HG02759 (cell line): ENCODE data around the gene DMAP1.
A peak's percentile ranks its signal among the peaks of the same experiment; 100 is the strongest.
"Not testable (repeated sequence)": the region's sequence is repeated elsewhere in the genome, so short reads cannot be mapped to it uniquely, and the experiment has no call there.

Source experiments
- ATAC-seq: cut with Tn5 transposase; IDR thresholded peaks from one replicate; pipeline ENCODE4 v1.9.1; 2021; ENCODE audit warnings: mild to moderate bottlenecking, moderate library complexity; ENCODE audit not compliant: unreplicated experiment

The DMAP1 gene, protein sequence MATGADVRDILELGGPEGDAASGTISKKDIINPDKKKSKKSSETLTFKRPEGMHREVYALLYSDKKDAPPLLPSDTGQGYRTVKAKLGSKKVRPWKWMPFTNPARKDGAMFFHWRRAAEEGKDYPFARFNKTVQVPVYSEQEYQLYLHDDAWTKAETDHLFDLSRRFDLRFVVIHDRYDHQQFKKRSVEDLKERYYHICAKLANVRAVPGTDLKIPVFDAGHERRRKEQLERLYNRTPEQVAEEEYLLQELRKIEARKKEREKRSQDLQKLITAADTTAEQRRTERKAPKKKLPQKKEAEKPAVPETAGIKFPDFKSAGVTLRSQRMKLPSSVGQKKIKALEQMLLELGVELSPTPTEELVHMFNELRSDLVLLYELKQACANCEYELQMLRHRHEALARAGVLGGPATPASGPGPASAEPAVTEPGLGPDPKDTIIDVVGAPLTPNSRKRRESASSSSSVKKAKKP

DNA sequence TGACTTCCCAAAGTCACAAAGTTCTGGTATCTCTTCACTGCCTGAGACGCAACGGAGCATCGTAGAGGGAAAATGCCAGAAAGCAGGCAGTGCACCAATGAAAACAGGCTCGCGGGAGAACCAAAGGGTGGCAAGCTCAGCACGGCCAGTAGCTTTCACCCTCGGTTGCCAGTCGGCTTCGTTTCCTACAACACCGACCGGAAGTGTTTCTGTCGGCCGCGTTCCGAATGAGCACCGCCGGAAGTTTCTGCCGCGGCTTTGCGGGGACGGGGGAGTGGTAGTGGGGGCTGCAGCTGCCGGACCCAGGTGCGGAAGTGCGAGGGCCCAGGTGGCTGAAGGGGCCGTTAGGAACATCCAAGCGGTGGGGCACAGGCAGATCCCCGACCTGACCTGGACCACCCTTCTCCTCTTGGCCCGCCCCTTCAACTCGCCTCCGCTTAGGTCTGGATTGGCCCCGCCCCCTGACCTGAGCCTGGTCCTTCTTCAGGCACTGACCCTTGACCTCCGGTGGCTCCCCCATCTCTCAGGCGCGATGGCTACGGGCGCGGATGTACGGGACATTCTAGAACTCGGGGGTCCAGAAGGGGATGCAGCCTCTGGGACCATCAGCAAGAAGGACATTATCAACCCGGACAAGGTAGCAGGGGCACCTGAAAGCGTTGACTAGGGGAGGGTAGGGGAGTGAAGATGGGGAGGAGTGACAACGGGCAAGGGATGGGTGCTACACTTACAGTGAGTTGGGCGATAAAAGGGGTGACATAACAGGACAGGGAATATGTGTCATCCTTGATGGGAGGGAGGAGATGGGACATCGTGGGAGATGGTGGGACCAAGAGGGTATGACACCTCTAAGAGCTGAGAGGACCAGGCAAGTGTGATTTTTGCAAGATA lies at the start of gene DMAP1:
DMAP1 (plus strand) TSS at position 250 of the 891 bp plus-strand sequence; CDS start at position 533, 283 bp downstream.
- peak; percentile 82 for ATAC-seq

DNA sequence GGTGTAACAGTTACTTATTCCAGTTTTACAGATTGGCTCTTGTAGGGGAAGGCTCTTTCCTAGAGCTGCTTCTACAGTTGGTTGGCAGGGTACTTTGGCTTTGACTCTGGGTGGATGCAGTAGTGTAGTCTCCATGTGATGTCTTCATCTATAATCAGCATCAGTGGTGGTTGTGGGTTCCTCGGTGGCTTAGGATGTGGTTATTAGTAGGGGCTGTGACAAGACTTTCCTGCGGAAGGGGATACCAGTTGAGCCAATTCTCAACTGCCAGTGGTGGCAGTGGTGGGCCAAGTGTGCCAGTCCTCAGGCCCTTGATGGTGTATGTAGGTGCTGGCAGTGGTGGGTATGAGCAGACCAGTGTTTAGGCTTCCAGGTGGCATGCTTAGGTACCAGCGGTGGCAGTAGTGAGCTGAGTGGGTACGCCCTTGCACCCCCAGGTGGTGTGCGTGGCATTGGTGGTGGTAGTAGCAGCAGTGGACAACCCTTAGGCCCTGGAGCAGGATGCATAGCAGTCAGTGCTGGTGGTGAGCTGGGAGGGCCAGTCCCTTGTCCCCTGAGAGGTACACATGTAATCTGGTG lies 44.7 kb upstream of the DMAP1 start:
- ATAC-seq = no peak

DNA sequence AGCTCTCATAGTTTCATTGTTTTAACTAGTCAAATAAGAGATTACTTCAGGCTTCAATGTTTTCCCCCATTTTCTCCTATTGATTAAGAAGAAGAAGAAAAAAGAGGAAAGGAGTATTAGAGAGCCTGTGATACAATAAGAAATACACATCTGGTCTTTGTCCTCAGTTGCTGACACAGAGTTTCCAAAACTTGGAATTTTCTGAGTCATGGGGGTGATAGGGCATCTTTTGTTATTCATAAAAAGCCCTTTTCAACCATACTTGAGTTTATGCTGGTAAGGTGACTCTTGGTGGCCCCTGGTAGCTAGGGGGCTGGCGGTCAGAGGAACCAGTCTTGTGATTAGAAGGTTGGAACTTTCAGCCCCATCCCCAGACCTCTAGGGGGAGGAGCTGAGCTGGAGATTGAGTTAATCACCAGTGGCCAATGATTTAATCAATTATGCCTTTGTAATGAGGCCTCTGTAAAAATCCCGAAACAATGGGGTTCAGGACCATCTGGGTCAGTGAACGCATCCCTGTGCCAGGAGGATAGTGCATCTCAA lies 42.9 kb upstream of the DMAP1 start:
- no peak for ATAC-seq

DNA sequence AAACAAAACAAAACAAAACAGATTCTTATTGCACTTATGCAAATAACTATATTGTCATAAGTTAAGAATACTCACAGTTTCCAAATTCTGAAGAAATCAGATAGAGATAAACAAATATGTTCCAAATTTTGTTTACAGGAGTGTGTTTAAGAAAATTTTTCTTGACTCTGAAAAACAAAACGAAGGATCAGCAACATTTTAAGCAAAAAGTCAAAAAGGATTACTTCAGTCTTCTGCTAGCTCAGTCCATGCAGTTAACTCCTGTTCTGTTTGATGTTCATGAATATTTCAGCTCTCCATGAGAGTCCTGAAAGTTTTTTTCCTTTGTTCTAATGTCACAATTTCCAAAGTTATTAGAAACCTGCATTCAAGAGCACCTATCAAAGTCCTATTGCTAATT lies 38.6 kb upstream of the DMAP1 start:
- no peak for ATAC-seq

DNA sequence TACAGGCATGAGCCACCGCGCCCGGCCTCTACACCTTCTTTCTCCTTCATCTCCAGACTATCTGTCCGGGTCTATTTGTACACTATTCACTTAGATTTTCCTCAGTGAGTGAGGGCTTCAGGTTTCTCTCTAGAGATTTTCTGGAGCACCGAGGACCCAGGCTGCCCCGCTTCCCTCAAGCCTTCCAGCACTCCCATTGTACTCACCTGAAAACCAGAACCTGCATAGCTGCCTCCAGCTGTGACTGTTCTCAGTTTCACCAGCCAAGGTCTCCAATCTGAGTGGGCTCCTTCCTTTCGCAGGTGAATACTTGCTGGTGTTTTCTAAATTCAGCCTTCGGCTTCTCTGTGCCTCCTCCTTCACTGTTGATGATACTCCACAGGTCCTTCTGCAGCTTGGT lies 12.9 kb upstream of the DMAP1 start:
- no peak for ATAC-seq

DNA sequence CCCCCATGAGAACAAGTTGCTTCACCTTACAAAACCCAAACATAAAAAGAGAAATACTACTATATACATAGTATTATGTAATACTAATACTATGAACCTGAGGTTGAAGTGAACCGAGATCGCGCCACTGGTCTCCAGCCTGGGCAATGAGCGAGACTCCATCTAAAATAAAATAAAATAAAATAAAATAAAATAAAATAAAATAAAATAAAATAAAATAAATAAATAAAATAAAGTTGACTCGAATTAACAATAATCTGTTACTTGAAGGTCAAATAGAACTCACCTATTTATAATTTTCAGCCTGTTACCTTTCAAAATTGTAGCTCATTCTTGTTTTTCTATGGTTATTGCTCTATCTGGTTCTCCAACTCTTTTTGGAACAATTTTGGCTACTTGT lies 6.7 kb upstream of the DMAP1 start:
- ATAC-seq = not testable (repeated sequence)

DNA sequence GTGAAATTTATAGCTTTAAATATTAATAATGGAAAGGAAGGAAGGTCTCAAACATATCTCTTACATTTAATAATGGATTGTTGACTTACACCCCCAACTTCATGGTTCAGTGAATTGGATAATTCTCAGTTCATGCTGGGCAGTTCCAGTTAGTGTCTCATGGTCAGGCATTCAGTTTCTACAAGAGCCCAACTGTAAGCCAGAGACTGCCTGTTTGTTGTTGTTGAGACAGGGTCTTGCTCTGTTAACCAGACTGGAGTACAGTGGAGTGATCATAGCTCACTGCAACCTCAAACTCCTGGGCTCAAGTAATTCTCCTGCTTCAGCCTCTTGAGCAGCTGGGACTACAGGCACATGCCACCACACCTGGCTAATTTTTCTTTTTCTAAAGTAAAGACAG lies 5.0 kb upstream of the DMAP1 start:
- no peak for ATAC-seq

DNA sequence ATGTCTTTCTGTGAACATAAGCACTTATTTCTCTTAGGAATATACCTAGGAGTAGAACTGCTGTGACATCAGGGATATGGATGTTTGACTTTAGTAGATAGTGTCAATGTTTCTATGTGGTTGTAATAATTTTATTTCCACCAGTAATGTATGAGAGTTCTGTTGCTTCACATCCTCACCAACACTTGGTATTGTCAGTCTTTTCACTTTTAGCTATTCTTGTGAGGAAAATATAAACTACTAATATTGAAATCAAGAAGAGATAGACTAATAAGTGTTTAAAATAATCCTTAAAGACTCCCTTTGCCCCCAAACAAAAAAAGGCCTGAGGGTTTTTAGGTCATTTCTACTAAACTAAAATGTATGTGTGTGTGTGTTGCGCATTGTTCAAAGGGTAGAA lies 2.7 kb upstream of the DMAP1 start:
- no peak for ATAC-seq

DNA sequence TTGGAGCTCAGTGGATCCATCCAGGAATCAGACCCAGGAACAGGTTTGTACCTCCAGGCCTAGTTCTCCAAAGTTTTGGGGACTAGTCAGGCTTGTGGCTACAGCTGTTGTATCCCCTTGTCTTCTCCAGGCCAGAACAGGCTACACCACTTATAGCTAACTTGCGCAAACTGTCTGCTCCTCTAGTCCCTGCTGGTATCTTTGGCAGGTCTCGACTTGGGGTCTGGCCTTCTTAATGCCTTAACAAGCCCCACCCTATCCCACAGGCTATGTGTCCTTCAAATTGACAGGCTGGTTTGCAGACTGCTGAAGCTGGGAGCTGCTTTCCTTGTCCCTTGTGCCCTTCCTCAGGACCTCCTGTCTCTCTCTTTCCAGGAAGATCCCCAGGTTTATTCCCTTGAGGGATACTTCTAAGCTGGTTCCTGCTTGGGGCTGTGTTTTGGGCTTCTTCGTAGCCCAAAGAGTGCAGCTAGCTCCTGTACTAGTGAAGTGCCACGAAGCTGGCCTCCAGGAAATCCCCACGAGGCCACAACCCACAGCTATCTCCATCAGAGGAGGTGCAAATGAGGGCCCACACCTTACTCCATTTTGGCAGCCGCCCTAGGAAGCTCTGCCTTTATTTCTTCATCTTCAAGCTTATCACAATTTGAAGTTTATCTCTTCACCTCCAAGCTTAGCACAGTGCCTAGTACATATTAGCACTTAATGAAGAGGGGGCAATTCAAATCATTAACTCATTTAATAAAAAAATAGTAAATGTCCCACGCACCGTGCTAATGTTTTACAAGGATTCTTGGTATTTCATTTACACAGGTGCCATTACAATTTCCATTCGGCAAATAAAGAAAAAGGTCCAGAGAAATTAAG lies 683 bp upstream of the DMAP1 start:
- ATAC-seq = no peak

DNA sequence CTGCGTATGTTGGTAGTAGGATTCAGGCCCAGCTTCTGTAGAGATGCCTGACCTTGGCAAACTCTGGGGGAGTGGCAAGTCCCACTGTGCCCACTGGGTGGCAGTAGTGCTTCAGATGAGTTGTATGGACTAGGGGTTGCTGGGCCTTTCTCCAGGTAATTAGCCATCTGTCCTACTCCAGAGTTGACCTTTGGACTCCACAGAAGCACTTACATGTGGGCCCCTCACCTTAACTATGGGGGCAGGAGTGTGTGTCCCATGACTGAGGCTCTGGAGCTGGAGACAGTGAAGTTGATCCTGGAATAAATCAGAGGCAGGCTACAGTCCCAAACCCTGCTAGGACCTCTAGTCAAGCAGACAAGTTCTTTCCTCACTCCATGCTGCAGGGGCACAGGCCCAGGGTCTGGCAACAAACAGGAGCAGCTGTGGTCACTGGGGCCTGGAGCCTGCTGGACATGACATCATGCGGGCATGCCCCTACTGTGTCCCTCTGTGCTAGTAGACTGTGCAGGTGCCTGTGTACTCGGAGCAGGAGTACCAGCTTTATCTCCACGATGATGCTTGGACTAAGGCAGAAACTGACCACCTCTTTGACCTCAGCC lies 4.6 kb downstream of the DMAP1 start:
- ATAC-seq = no peak

DNA sequence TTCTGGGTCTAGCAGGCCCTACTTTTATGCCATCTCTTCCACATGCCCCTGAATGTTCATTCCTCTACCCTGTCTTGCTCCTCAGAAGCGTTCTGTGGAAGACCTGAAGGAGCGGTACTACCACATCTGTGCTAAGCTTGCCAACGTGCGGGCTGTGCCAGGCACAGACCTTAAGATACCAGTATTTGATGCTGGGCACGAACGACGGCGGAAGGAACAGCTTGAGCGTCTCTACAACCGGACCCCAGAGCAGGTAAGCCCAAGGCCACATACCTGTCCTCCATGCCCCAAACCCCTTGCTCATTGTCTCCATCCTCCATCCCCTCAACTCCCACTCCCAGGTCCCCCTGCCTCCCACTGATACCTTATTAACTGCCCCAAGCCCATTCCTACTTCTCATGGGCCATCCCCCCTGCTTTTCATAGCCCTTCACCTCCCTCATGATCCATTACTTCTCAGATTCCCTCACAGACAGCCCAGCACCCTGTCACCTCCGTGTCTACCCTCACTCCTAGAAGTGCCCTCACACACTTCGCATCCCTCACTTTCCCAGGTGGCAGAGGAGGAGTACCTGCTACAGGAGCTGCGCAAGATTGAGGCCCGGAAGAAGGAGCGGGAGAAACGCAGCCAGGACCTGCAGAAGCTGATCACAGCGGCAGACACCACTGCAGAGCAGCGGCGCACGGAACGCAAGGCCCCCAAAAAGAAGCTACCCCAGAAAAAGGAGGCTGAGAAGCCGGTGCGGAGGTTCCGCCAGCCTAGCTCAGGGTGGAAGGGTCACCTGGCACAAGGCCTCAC lies 5.4 kb downstream of the DMAP1 start:
- ATAC-seq = no peak

DNA sequence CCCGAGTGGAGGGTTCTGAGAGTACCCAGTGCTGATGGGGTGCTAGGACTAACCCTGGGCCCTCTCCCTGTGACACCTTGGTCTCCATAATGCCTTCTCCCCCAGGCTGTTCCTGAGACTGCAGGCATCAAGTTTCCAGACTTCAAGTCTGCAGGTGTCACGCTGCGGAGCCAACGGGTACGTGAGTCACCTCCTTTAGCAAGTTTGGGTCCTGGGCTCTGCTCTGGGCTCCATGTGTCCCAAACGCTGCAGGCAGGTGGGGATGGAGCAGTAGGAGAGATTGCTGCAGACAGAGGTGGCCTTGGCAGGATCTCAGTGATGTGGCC lies 6.0 kb downstream of the DMAP1 start:
- ATAC-seq = no peak

DNA sequence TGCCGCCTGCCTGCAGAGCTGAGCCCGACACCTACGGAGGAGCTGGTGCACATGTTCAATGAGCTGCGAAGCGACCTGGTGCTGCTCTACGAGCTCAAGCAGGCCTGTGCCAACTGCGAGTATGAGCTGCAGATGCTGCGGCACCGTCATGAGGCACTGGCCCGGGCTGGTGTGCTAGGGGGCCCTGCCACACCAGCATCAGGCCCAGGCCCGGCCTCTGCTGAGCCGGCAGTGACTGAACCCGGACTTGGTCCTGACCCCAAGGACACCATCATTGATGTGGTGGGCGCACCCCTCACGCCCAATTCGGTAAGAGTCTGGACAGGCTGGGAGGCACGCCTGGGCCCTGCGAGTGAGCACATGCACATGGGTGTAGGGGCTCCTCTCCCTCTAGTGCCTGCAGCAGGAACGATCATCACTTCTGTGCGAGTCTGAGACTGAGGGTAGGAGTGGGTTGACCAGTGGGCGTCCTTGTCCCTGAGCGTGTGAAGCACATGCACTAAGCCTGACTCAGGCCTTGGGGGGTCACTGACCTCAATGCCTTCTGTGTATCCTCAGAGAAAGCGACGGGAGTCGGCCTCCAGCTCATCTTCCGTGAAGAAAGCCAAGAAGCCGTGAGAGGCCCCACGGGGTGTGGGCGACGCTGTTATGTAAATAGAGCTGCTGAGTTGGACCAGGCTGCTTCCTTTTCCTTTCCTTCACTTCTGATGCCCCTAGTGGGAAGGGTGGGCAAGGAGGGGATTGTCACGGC lies 6.9 kb downstream of the DMAP1 start:
- no peak for ATAC-seq

DNA sequence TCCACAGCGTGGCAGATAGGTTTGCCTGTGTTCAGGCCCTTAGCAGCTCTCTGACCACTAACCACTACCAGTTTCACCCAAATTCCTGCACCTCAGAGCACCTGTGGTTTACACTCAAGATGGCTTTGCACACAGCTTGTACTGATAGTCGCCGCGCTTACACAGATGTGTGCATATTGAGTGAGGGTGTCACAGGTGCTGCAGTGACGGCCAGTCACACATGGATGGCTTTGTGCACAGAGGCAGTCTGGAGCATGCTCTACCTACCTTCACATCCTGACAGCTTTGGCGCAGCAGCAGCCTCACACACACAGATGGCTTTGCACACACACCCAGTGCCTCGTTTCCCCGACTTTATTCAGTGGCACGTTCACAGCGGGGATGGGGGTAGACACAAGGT lies 7.5 kb downstream of the DMAP1 start:
- ATAC-seq = no peak

DNA sequence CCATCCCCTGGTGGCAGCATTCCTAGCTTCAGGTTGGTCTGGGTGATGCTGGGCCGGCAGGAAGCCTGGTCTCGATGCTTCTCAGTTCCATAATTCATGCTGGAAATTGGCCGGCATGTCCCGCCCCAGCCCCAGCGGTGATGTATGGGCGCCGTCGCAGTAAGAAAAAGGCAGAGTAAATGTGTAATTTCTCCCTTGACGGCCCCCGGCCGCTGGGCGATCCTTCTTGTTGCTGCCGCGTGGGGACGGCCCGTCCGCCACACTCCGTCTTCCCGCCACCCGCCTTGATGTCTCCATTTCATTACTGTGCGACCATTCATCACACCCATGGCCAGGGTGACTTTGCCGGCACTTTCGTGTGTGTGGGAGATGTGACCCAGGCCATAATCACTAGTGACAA lies 8.5 kb downstream of the DMAP1 start:
- ATAC-seq = no peak

DNA sequence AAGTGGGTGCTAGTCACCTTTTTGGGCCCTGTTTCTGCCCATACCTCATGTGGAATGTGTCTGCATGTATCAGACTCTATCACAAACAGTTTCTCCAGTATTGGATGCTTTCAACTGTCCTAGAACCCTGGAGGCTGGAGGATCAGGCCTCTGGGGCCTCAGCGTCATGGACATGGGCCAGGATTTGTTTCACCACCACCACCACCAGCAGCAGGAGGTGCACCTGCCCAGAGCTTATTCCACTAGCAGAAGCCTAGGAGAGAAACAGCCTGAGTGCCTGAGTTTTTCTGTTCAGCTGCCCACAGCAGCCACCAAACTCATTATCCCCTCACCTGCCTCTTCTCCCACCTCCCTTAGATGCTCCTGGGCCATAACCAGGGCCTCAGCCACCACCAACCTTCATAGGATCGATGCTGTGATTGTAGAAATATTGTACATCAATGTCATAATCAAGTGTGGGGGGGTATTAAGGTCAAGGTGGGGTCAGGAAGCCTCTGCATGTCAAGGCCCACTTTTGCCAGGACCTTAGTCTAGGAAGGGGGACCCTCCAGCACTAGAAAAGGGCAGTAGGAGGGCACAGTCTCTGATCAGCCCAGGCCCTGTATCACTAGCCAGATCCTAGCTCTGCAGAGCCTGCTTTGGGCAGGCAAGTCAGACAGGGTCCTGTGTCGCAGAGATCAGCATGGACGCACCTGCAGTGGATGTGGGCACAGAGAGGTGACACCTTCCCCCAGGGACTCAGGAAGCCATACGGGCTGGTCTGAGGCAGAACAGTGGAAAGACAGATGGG lies 9.3 kb downstream of the DMAP1 start:
- no peak for ATAC-seq

DNA sequence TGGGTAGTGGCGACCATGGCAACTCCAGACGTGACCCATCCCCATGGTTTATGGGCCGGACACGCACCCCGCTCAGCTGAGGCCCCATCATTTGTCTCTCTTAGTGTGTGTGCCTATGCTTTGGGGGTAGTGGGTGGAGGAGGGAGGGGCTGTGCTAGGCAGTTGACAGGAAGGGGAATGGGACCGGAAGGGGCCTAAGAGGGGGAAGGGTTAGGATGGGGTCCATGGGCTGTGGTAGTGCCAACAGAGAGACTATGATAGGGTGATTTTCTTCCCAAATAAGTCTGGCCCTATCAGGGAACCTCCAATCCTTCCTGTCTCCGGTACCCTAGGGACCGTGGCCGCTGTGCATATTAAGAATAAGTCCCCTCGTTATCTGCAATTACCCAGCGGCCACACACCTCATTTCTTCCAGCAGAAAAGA lies 9.9 kb downstream of the DMAP1 start:
- ATAC-seq = no peak

DNA sequence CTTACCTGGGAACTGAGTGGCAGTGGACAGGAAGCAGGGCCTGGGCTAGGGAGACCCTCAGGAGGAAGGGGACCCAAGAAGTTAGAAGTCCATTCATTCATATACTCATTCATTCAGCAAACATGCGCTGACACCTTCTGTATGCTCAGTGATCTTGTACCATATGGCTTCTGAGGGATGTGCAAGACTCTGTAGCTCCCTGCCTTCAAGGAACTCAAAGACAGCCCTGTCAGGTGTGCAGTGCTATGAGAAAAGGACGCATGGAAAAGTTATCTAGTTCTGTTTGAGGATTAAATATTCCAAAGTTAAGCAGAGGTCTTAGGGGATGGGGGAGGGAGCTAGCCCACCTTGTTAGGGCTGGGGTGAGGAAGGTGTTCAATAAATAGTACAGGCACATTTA lies 12.5 kb downstream of the DMAP1 start:
- ATAC-seq = no peak
